Activated CD4-positive, CD25-positive, alpha-beta regulatory T cell treated with anti-CD3 and anti-CD28 coated beads, Interleukin-2, amount 50 U/mL, for 72 hours (primary cell): Measurements from ENCODE around the gene TDRD15.
"Not testable (repeated sequence)": the region's sequence is repeated elsewhere in the genome, so short reads cannot be mapped to it uniquely, and the experiment has no call there.

ENCODE experiments used
- DNase-seq: peaks from one replicate; pipeline ENCODE4 v3.0.0; 2021

The TDRD15 gene

GRCh38 chr2:21123473-21124393 is at the start of gene TDRD15:
Gene TDRD15, plus strand, starts transcription at chr2:21123968. Its CDS starts 13,500 bp downstream, at chr2:21137468.
- no peak for DNase-seq

DNA sequence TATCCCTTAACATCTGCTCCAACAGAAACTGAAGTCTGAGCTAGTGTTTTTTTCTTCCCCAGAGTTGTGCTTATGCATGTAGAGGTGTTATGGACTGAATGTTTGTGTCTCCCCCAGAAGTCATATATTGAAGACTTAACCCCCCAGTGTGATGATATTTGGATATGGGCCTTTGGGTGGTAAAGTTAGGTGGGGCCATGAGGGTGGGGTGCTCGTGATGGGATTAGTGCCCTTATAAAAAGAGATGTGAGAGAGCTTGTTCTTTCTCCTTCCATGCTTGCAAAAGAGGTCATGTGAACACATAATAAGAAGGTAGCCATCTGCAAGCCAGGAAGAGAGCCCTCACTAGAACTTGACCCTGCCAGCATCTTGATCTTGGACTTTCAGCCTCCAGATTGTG is 45.5 kb upstream of the TDRD15 start:
- no peak for DNase-seq

GRCh38 chr2:21083482-21083881 is 40.3 kb upstream of the TDRD15 start:
- no peak for DNase-seq

DNA sequence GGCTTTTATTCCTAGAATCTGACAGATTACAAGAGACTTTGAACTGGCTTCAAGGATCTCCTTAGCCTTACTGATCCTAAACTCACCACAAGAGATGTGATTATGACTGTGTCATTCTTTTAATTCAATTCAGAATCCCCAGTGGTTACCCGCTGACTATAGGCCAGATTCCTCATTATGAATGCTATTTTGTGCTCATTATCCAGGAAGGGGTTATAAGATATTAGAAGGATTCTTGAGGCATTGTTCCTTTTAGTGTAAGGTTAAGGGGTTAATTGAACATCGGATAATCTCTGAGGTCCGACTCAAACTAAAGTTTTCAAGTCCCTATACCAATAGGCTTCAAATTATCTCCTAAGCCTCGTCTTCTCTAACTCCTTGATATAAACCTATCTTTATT is 39.4 kb upstream of the TDRD15 start:
- DNase-seq: no peak

- no peak for DNase-seq
These were observed 31.4 kb upstream of the TDRD15 start for GRCh38 chr2:21092308-21092869.

DNA sequence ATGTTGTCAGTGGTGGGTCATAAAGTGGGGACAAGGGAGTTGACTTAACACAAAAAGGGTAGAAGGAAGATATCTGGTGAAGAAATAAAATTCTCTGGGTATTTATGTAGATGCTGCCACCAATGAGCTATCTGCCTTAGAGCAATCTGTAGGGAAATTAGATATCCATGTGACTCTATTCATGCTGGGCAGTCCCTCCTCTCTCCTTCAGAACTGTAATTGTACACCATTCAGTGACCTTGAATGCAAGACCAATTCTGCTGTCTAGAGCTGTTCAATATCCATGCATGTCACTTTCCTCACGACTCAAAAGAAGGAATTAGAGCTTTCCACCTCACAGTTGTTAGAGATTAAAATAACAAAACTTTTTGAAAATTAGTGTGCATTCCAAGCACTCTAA is 28.6 kb upstream of the TDRD15 start:
- DNase-seq: no peak

DNA sequence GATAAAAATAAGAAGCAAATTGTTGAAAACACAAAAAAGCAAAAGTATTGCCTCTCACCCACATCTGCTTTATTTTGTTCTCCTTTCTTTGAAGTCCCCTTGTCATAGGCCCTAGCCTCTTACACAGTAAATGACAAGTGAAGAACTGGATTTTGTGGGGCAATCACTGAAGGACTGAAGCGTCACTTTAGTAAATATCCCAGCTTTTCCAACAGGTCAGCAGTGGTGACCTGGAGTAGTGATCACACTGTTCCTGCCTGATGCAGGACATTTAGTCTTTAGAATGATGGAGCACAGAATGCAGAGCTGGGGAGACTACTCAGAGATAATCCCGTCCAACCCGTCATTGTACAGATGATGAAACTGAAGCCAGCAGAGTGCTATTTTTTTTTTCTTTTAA is 28.1 kb upstream of the TDRD15 start:
- DNase-seq: no peak

GRCh38 chr2:21096458-21096857 is 27.3 kb upstream of the TDRD15 start:
- no peak for DNase-seq

DNA sequence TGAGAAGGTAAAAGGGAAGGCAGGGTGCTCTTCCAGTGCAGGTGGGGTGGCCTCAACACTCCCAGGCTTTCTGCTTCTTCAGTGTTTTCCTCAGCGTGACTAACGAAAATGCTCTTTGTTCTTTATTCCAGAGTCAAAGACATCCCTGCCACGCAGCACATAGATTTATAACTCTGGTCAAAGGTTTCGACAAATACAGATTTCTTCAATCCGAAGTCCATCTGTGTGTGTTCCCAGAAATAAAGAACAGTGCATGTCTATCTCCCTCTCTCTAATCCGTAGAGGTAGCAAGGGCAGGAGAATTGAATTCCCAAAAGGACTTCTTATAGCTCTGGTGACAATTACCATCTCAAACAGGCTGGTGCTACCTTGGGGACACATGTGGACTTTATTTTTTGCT is 26.4 kb upstream of the TDRD15 start:
- DNase-seq: no peak

- no peak for DNase-seq
These were observed 25.5 kb upstream of the TDRD15 start for GRCh38 chr2:21098294-21098693.

GRCh38 chr2:21099281-21099907 is 24.4 kb upstream of the TDRD15 start:
- no peak for DNase-seq

GRCh38 chr2:21101514-21102155 is 22.1 kb upstream of the TDRD15 start:
- not testable (repeated sequence) for DNase-seq

GRCh38 chr2:21102356-21102755 is 21.4 kb upstream of the TDRD15 start:
- no peak for DNase-seq

- no peak for DNase-seq
These were observed 20.4 kb upstream of the TDRD15 start for GRCh38 chr2:21103274-21103891.

DNA sequence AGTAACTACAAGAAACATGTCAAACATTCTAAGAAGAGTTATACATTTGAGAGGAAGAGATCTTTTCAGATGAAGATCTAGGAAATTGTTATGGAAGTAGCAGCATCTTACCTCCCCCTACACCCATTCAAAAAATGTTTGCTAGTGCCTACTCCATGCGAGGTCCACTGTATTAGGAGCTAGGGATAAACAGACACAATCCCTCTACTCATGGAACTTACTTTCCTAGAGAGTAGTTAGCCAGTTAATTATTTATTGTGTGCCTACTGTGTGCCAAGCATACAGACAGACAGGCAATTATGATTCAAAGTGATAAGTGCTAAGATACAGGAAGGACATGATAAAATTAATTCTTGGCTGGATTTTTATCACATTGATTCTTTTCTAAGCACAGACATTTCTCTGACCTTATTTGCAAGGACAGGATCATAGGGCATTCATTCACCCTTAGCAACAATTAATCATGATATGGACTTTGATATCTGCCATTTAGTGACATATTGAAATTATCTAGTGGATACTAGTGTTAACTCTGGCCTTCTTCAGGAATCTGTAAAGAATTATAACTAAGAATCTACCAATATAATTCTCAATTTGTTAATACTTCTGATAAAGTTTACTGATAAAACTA is 19.6 kb upstream of the TDRD15 start:
- no peak for DNase-seq

- no peak for DNase-seq
These were observed 12.8 kb upstream of the TDRD15 start for GRCh38 chr2:21111012-21111411.

- no peak for DNase-seq
These were observed 6.1 kb upstream of the TDRD15 start for GRCh38 chr2:21117688-21118087.

GRCh38 chr2:21118302-21118920 is 5.4 kb upstream of the TDRD15 start:
- no peak for DNase-seq

DNA sequence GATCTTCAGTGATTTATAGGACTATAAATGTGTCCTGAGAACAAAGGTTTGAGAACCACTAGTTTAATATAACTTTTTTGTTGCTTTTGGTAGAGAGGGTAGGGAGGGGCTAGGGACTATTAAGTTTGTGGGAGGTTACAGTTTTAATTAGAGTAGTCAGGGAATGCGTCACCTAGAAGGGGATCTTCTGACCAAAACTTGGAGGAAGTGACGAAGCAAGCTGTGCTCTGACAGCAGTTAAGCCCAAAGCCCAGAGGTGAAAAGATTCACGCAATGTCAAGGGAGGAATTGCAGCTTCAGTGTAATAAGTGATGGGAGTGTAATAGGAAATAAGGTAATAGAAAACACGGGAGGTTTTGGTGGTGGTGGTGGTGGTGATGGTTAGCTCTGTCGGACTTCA is 8.1 kb downstream of the TDRD15 start:
- no peak for DNase-seq

DNA sequence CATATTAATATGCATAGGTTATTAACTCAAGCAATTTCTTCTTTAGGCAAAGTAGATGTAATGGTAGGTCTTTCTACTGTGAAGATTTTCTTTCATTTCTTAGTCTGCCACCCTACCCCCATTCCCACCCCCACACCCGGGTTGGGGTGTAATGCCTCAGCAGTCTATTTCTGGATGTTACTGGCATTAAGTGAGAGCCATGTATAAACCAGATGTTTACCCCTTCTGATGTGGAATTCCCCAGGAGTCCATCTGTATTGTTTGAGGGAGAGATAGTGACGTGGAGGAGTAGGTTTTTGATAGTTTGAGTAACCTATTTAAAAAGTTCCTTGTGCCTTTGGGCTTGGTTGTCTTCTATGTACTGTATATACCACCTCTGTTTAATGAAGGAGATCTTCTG is 11.8 kb downstream of the TDRD15 start:
- DNase-seq: no peak

DNA sequence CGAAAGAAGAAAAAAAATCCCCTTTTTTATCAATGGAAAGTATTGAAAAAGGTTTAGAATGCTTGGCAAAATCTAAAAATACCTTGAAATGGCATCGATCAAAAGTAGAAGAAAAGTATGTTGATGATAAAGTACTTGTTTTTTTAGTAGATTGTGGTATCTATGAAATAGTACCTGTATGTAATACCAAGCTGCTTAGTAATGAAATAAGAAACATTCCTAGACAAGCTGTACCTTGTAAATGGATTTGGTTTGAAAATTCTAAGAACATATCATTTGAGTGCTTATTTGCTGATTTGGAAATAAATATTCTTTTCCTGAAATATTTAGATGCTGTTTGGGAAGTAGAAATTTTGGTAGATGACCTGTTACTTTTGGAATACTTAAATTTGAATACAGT is 18.4 kb downstream of the TDRD15 start:
- DNase-seq: no peak

DNA sequence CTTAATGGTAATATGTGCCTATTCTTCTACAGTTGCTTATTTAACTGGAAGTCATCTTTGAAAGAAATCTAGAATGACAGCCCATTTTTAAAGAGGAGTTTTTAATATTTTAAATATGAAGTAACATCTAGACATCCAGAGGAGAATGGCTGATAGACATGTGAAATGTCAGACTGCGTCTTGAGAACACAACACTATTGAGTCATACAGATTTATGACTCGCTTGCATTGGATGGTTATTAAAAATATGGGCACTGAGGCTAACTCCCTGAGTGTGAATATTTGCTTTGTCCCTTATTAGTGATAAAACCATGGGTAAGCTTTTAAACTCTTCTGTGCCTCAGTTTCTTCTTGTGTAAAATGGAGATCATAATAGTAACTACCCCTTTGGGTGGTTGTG is 22.9 kb downstream of the TDRD15 start:
- no peak for DNase-seq
